ENCODE data around the gene AQP11.

DNA sequence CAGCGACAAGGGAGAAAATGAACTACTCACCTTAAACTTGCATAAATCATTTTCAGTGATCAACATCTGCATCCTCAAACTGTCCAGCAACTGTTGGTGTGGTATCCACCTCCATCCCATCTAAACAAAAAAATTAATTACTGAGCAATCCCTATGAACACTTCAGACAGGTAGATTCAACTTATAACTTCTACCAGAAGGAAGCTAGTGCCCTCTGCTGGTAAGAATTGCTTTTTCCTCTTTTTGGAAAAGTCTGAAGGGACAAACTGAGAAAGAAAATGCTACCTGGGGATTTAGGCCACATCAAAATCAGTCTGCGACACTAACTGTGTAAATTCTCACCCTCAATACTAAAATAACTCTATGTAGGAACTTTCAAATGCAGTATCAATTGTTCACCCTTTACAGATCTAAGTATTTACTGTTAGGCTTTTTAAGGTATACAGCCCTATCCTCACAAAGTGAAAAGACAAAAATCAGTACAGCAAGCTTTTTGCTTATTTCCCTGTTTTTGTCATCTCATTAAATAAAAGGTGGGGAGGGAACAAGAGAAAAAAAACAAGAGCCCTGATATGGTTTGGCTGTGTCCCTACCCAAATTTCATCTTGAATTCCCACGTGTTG lies 29.9 kb downstream of the AQP11 start:
- peak; percentile 91 for TF ChIP-seq CTCF (conservative IDR thresholded peaks at IDR 0.05)
- TF ChIP-seq ZFX (IDR thresholded peaks at IDR 0.05) = no peak
